Measurements from ENCODE around the gene CEP295NL. TPM values are rescaled to one million over a fixed set of nuclear protein-coding genes. Genes with fewer than 3 reads are reported as not detected.
A peak's percentile ranks its signal among the peaks of the same experiment; 100 is the strongest.
"Not testable (repeated sequence)": the region's sequence is repeated elsewhere in the genome, so short reads cannot be mapped to it uniquely, and the experiment has no call there.

The CEP295NL gene
- total and polyA plus RNA-seq, 9 donors = 0.08 to 1.4 (median 0.40) TPM

DNA sequence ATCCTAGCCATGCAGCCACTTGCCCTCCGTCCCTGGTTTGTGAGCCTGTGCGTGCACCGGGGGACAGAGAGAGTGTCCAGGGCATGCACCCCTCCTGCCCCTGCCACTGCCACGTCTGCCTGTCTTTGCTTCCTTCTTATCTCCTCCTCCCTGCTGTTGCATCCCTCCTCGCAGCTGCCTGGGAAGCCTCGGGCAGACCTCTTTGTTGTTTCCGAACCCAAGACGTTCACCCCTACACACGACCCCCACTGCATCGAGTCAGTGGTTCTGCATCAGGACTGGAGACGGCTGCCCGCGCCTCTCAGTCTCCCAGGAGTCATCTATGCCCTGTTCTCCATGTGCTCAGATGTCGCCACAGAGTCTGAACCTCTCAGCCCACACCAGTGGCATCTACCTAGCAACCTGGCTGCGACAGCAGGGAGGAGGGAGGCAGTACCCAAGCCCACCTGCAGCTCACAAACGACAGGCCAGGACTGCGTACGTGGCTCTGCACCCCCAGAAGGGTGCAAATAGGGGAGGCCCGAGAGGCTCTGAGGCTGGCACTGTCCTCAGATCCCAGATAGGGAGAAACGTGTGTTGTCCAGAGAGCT, 17.0 kb upstream of the CEP295NL start:
- H3K4me3 ChIP-seq (ENCODE audit: low read length) = no peak overlapping the region
- no peak for DNase-seq
- peaks cover 74% of the 10 kb centered on the region for H3K4me1 ChIP-seq (ENCODE audit: control insufficient read depth, insufficient read depth, low read length)
- no peak overlapping the region for H3K27ac ChIP-seq (ENCODE audit: low read length)
- no peaks in the 10 kb centered on the region for H3K27me3 ChIP-seq (ENCODE audit: control insufficient read depth, insufficient read depth, low read length)
- 68% methylated on average over 18 of the region's 20 CpGs for WGBS (ENCODE audit: insufficient coverage)
- peaks cover 8% of the 10 kb centered on the region for H3K36me3 ChIP-seq (ENCODE audit: control insufficient read depth, insufficient read depth, low read length)
- H3K9me3 ChIP-seq (replicated peaks; ENCODE audit: control insufficient read depth, low read depth, low read length) = no peaks in the 10 kb centered on the region

GRCh38 chr17:78918979-78919378, 16.0 kb upstream of the CEP295NL start:
- no peak overlapping the region for H3K27ac ChIP-seq (ENCODE audit: low read length)
- DNase-seq = no peak
- WGBS (ENCODE audit: insufficient coverage) = 73% methylated on average over 14 of the region's 14 CpGs

DNA sequence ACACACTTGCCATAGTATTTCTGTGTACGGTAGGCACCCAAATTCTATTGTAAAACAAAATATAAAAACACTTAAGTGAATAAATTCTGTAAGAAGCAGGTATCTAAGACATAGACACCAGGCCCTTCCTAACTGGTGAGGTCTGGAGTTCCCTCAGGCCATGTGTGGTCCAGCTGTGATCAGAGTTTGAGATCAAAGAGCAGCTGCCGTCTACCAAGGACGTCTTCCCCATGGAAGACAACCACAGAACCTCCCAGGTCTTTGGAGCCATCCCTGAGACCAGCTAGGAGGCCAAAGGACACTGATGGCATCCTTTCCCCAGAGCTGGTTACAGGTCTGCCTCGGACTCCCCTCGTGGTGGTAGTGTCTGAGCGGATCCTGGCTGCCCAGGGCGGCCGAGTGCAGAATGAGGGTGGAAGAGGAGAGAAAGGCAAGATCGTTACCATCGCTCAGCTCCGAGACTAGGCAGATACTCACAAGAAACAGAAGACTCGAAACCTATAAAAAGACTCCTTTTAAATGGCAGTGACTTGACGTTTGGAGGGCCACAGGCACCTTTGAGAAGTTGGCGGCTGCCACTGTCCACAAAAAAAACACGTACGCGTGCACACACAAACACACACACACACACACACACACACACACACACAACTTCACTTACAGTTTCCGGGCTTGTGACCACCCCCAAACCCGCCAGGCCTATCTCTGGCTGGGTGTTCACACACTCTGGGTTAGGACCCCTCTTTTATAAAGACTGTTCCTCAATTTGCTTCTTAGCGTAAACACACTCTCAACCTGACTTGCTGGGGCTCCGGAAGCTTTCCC, 14.7 kb upstream of the CEP295NL start:
- peak overlapping the region; percentile 7 for H3K27ac ChIP-seq (ENCODE audit: low read length)
- WGBS (ENCODE audit: insufficient coverage) = 63% methylated on average over 12 of the region's 21 CpGs
- peaks cover 8% of the 10 kb centered on the region for H3K36me3 ChIP-seq (ENCODE audit: control insufficient read depth, insufficient read depth, low read length)
- H3K27me3 ChIP-seq (ENCODE audit: control insufficient read depth, insufficient read depth, low read length) = no peaks in the 10 kb centered on the region
- H3K4me3 ChIP-seq (ENCODE audit: low read length) = no peak overlapping the region
- no peaks in the 10 kb centered on the region for H3K9me3 ChIP-seq (replicated peaks; ENCODE audit: control insufficient read depth, low read depth, low read length)
- DNase-seq = no peak
- H3K4me1 ChIP-seq (ENCODE audit: control insufficient read depth, insufficient read depth, low read length) = peaks cover 63% of the 10 kb centered on the region

More at GRCh38 chr17:78918979-78919378, 16.0 kb upstream of the CEP295NL start:
- Histone ChIP-seq H3K4me1 (ENCODE audit: control insufficient read depth, insufficient read depth, low read length) (peaks cover 70% of the 10 kb centered on the region), H3K36me3 (ENCODE audit: control insufficient read depth, insufficient read depth, low read length) (peaks cover 8% of the 10 kb centered on the region), H3K9me3 (replicated peaks; ENCODE audit: control insufficient read depth, low read depth, low read length) (no peaks in the 10 kb centered on the region), H3K4me3 (ENCODE audit: low read length) (no peak overlapping the region), H3K27me3 (ENCODE audit: control insufficient read depth, insufficient read depth, low read length) (no peaks in the 10 kb centered on the region)

DNA sequence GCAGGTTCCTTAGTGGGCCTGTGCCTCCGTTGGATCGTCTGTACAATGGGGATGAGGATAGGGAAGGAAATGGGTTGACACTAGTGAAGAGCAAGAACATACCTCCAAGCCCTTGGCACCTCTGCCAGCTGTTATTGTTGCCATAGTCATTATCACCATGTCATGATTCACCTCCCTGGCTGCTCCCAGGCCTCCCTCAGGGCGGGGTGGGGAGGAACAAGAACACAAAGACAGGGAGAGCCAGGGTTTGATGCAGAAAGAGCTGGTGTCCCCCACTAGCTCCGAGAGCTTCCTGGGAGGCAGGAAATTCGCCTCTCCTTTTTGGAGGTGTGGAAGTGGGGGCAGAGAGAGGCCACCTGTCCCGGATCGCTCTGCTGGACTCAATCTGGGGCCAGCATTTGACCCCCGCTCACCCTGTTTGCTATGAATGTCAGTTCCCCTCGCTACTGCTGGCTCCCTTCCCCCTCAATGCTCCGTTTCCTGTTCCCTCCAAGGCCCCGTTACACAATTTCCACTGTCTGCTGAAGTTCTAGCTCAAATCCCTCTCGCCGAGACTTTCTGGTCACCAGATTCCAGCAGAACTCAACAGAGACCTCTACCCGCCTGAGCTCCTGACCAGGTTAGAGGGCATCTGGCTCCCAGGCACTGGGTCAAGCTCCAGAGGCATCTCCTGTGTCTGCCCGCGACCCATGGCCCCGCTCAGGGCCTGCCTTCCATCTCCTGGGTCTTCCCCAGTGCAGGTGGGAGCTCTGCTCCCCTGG, 13.1 kb upstream of the CEP295NL start:
- WGBS (ENCODE audit: insufficient coverage) = 30% methylated on average over 11 of the region's 17 CpGs
- Histone ChIP-seq H3K9me3 (replicated peaks; ENCODE audit: control insufficient read depth, low read depth, low read length) (no peaks in the 10 kb centered on the region), H3K27me3 (ENCODE audit: control insufficient read depth, insufficient read depth, low read length) (no peaks in the 10 kb centered on the region), H3K4me3 (ENCODE audit: low read length) (no peak overlapping the region), H3K36me3 (ENCODE audit: control insufficient read depth, insufficient read depth, low read length) (peaks cover 7% of the 10 kb centered on the region), H3K27ac (ENCODE audit: low read length) (peak overlapping the region; percentile 50), H3K4me1 (ENCODE audit: control insufficient read depth, insufficient read depth, low read length) (peaks cover 54% of the 10 kb centered on the region)
- DNase-seq = peak; percentile 80

- Histone ChIP-seq H3K36me3 (ENCODE audit: control insufficient read depth, insufficient read depth, low read length) (peaks cover 5% of the 10 kb centered on the region), H3K27ac (ENCODE audit: low read length) (no peak overlapping the region), H3K4me1 (ENCODE audit: control insufficient read depth, insufficient read depth, low read length) (peaks cover 39% of the 10 kb centered on the region), H3K9me3 (replicated peaks; ENCODE audit: control insufficient read depth, low read depth, low read length) (no peaks in the 10 kb centered on the region), H3K27me3 (ENCODE audit: control insufficient read depth, insufficient read depth, low read length) (no peaks in the 10 kb centered on the region), H3K4me3 (ENCODE audit: low read length) (no peak overlapping the region)
- no peak for DNase-seq
- 59% methylated on average over 15 of the region's 15 CpGs for WGBS (ENCODE audit: insufficient coverage)
Observed at GRCh38 chr17:78913115-78913514, 10.1 kb upstream of the CEP295NL start.

GRCh38 chr17:78912082-78912481, 9.1 kb upstream of the CEP295NL start:
- Histone ChIP-seq H3K27ac (ENCODE audit: low read length) (peak overlapping the region; percentile 62), H3K27me3 (ENCODE audit: control insufficient read depth, insufficient read depth, low read length) (no peaks in the 10 kb centered on the region), H3K4me3 (ENCODE audit: low read length) (no peak overlapping the region), H3K9me3 (replicated peaks; ENCODE audit: control insufficient read depth, low read depth, low read length) (no peaks in the 10 kb centered on the region), H3K36me3 (ENCODE audit: control insufficient read depth, insufficient read depth, low read length) (no peaks in the 10 kb centered on the region), H3K4me1 (ENCODE audit: control insufficient read depth, insufficient read depth, low read length) (peaks cover 33% of the 10 kb centered on the region)
- DNase-seq = no peak
- 78% methylated on average over 5 of the region's 8 CpGs for WGBS (ENCODE audit: insufficient coverage)

GRCh38 chr17:78911543-78911942, 8.5 kb upstream of the CEP295NL start:
- WGBS (ENCODE audit: insufficient coverage) = 83% methylated on average over 1 of the region's 7 CpGs
- H3K9me3 ChIP-seq (replicated peaks; ENCODE audit: control insufficient read depth, low read depth, low read length); H3K27me3 ChIP-seq (ENCODE audit: control insufficient read depth, insufficient read depth, low read length); DNase-seq; H3K4me3 ChIP-seq (ENCODE audit: low read length); H3K36me3 ChIP-seq (ENCODE audit: control insufficient read depth, insufficient read depth, low read length): not testable (repeated sequence)
- Histone ChIP-seq H3K27ac (ENCODE audit: low read length) (peak overlapping the region; percentile 62), H3K4me1 (ENCODE audit: control insufficient read depth, insufficient read depth, low read length) (peaks cover 29% of the 10 kb centered on the region)

- WGBS (ENCODE audit: insufficient coverage) = 86% methylated on average over 4 of the region's 11 CpGs
- H3K4me3 ChIP-seq (ENCODE audit: low read length) = no peak overlapping the region
- no peaks in the 10 kb centered on the region for H3K9me3 ChIP-seq (replicated peaks; ENCODE audit: control insufficient read depth, low read depth, low read length)
- H3K27me3 ChIP-seq (ENCODE audit: control insufficient read depth, insufficient read depth, low read length) = no peaks in the 10 kb centered on the region
- peak; percentile 84 for DNase-seq
- peaks cover 21% of the 10 kb centered on the region for H3K4me1 ChIP-seq (ENCODE audit: control insufficient read depth, insufficient read depth, low read length)
- H3K27ac ChIP-seq (ENCODE audit: low read length) = peak overlapping the region; percentile 45
- H3K36me3 ChIP-seq (ENCODE audit: control insufficient read depth, insufficient read depth, low read length) = no peaks in the 10 kb centered on the region
Observed at GRCh38 chr17:78910497-78911284, 7.7 kb upstream of the CEP295NL start.

GRCh38 chr17:78908426-78908825, 5.4 kb upstream of the CEP295NL start:
- no peak overlapping the region for H3K4me3 ChIP-seq (ENCODE audit: low read length)
- peaks cover 26% of the 10 kb centered on the region for H3K4me1 ChIP-seq (ENCODE audit: control insufficient read depth, insufficient read depth, low read length)
- H3K36me3 ChIP-seq (ENCODE audit: control insufficient read depth, insufficient read depth, low read length) = peaks cover 9% of the 10 kb centered on the region
- no peak for DNase-seq
- H3K9me3 ChIP-seq (replicated peaks; ENCODE audit: control insufficient read depth, low read depth, low read length) = no peaks in the 10 kb centered on the region
- WGBS (ENCODE audit: insufficient coverage) = no CpG with 5 or more reads among the region's 4 CpGs
- no peak overlapping the region for H3K27ac ChIP-seq (ENCODE audit: low read length)
- no peaks in the 10 kb centered on the region for H3K27me3 ChIP-seq (ENCODE audit: control insufficient read depth, insufficient read depth, low read length)
